ENCODE measurements around the gene CDC42BPG.

DNA sequence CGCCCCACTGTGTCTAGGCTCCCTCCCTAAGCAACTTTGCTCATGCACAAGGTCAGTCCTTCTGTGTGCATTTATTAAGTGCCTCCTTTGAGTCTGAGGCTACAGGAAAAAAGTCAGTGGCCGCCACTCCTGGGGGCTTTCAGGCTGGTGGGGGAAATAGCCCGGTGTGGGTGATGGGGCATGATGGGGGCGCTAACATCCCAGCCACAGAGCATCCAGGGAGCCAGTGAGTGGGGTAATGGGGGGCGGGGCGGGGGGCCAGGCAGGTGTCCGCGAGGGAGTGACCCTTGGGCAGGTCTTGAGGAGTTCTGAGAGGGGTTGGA lies 43.9 kb upstream of the CDC42BPG start:
- TF ChIP-seq EZH2 (IDR thresholded peaks at IDR 0.05; ENCODE audit: borderline replicate concordance, low read length), result no peak
- TF ChIP-seq, protein P1, sequence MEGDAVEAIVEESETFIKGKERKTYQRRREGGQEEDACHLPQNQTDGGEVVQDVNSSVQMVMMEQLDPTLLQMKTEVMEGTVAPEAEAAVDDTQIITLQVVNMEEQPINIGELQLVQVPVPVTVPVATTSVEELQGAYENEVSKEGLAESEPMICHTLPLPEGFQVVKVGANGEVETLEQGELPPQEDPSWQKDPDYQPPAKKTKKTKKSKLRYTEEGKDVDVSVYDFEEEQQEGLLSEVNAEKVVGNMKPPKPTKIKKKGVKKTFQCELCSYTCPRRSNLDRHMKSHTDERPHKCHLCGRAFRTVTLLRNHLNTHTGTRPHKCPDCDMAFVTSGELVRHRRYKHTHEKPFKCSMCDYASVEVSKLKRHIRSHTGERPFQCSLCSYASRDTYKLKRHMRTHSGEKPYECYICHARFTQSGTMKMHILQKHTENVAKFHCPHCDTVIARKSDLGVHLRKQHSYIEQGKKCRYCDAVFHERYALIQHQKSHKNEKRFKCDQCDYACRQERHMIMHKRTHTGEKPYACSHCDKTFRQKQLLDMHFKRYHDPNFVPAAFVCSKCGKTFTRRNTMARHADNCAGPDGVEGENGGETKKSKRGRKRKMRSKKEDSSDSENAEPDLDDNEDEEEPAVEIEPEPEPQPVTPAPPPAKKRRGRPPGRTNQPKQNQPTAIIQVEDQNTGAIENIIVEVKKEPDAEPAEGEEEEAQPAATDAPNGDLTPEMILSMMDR (IDR thresholded peaks at IDR 0.05; ENCODE audit: low read length), result no peak
